HFFc6 (cell line): ENCODE measurements around the gene GRID1. TPM values are rescaled to one million over a fixed set of nuclear protein-coding genes. Genes with fewer than 3 reads are reported as not detected.

Experiments
- DNase-seq: peaks from one replicate; pipeline ENCODE4 v3.0.0-alpha.2; 2018
- H3K27ac Mint-ChIP-seq: 2 replicates; pipeline ENCODE4 v1.8.0; 2020; ENCODE audit warnings: mild to moderate bottlenecking, mixed read lengths
- H3K27me3 Mint-ChIP-seq: 2 replicates; pipeline ENCODE4 v1.8.0; 2021; ENCODE audit warnings: mild to moderate bottlenecking, moderate library complexity, mixed read lengths; ENCODE audit not compliant: insufficient read depth
- H3K36me3 Mint-ChIP-seq: 2 replicates; pipeline ENCODE4 v1.8.0; 2021; ENCODE audit warnings: low read depth, mixed read lengths
- H3K4me1 Mint-ChIP-seq: 2 replicates; pipeline ENCODE4 v1.8.0; 2020; ENCODE audit warnings: low read depth, mixed read lengths
- H3K4me3 Mint-ChIP-seq: 2 replicates; pipeline ENCODE4 v1.8.0; 2020; ENCODE audit warnings: mild to moderate bottlenecking, moderate library complexity, mixed read lengths
- H3K9me3 Mint-ChIP-seq: 2 replicates; pipeline ENCODE4 v1.8.0; 2020; ENCODE audit warnings: mild to moderate bottlenecking, mixed read lengths
- total RNA-seq, 6 experiments: library from RNA; stranded (reverse); fragmentation: NEBNext Ultra II Directional; extraction: Animal tissue kit (Norgen Biotek cat#: 25700); gene quantifications; 2 replicates in 1 of 6; 3 replicates in 5 of 6; pipeline ENCODE4 v1.2.3, GENCODE V29; 2021
- TF ChIP-seq, protein P1 (sequence below): fragments of 200-600 bp; sonication (generic); IDR thresholded peaks from 2 replicates; pipeline ENCODE4 v1.5.0; 2021; ENCODE audit warnings: antibody characterized with exemption, mild to moderate bottlenecking

The GRID1 gene
- total RNA-seq, 6 experiments from 2014 or later, result not detected

DNA sequence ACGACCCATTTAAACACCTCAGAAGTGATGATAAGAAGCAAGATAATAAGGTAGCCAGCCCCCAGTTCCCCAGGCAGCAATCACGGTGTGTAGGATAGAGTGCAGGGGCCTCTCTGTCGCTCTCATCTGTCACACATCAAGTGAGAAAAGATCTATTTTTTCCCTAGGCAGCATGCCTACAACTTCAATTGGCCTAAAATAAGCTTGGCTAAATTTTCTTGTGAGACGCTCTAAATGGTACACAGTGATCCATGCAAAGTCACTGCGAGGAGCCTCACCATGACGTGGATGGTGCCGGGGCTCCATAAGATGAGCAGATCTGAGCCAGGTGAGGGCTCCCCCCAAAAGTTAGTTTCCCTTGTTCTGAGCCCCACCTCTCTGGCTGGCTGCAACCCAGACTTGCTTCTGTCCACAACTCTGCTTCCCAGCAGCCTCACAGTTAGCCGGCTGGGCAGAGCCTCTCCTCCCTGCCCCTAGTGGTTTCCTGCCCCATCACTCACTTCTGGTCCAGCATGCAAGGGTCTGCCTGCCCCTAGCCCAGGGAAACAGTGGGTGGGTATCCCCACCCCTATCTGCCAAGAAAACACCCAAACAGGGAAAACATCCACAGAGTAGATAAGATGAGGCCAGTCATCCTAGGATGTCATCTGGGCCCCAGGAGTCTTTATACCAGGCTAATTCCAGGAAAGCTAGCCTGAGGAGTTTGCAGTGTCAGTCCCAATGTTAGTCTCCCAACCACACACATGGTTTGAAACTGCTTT is 342.1 kb downstream of the GRID1 start:
- Mint-ChIP-seq H3K27me3 (no peaks in the 10 kb centered on the region), H3K4me1 (no peaks in the 10 kb centered on the region), H3K4me3 (no peak overlapping the region), H3K36me3 (peaks cover 11% of the 10 kb centered on the region), H3K9me3 (peaks cover 60% of the 10 kb centered on the region), H3K27ac (no peak overlapping the region)
- no peak for DNase-seq
- TF ChIP-seq, protein P1, sequence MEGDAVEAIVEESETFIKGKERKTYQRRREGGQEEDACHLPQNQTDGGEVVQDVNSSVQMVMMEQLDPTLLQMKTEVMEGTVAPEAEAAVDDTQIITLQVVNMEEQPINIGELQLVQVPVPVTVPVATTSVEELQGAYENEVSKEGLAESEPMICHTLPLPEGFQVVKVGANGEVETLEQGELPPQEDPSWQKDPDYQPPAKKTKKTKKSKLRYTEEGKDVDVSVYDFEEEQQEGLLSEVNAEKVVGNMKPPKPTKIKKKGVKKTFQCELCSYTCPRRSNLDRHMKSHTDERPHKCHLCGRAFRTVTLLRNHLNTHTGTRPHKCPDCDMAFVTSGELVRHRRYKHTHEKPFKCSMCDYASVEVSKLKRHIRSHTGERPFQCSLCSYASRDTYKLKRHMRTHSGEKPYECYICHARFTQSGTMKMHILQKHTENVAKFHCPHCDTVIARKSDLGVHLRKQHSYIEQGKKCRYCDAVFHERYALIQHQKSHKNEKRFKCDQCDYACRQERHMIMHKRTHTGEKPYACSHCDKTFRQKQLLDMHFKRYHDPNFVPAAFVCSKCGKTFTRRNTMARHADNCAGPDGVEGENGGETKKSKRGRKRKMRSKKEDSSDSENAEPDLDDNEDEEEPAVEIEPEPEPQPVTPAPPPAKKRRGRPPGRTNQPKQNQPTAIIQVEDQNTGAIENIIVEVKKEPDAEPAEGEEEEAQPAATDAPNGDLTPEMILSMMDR, result no peak

DNA sequence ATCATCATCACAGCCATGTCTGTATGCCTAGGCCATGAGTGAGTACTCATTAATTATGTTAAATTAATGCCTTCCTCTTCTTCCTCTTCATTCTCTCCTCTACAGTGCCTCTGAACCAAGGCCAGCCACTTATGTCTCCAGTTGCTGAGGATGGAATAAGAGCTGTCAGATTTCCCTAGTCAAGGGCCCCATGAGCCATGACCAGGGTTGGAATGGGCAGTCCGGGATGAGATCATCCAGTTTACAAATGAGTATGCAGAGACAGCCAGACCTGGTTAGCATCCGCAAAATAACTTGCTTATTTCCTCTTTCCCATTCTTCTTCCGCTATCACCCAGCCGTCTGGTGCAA is 342.7 kb downstream of the GRID1 start:
- no peak overlapping the region for H3K27ac Mint-ChIP-seq
- peaks cover 11% of the 10 kb centered on the region for H3K36me3 Mint-ChIP-seq
- H3K4me1 Mint-ChIP-seq, result no peaks in the 10 kb centered on the region
- no peaks in the 10 kb centered on the region for H3K27me3 Mint-ChIP-seq
- no peak overlapping the region for H3K4me3 Mint-ChIP-seq
- peaks cover 61% of the 10 kb centered on the region for H3K9me3 Mint-ChIP-seq
- TF ChIP-seq, protein P1, result no peak
- DNase-seq, result no peak

DNA sequence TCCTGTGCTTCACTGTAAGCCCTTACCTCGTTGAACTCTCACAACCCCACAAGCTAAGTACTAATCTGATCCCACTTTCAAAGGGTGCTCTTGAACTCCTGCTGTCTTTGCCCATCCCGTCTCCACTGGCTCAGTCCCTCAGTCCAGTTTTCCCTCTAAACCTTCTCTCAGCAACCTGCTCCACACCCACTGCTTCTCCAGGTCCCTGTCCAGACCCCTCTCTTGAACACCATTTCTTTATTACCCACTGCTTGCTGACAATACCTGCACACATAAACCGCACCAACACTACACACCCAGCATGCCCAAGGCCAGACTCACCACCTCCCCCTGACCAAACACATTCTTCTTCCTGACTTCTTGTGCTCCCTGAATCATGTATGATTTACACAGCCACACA is 343.3 kb downstream of the GRID1 start:
- H3K4me3 Mint-ChIP-seq, result no peak overlapping the region
- H3K4me1 Mint-ChIP-seq, result no peaks in the 10 kb centered on the region
- no peak for DNase-seq
- peaks cover 63% of the 10 kb centered on the region for H3K9me3 Mint-ChIP-seq
- peaks cover 11% of the 10 kb centered on the region for H3K36me3 Mint-ChIP-seq
- TF ChIP-seq, protein P1, result no peak
- H3K27ac Mint-ChIP-seq, result no peak overlapping the region
- no peaks in the 10 kb centered on the region for H3K27me3 Mint-ChIP-seq

DNA sequence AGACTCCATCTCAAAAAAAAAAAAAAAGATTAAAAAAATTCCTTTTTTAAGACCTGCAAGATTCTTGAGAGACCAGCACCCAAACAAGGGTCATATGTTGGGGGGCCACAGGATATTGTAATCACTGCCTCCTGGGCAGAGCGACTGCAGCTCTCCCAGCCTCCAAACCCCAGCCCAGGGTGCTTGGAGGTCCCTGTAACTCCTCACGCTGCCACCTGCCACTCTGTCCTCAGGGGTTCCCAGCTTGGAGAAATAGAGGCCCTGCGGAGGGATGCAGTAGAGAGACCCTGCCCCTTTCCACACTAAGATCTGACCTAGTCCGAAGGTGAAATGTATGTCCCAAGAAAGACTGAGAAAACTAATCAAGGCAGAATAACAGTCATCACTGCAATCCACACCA is 343.7 kb downstream of the GRID1 start:
- H3K27me3 Mint-ChIP-seq, result no peaks in the 10 kb centered on the region
- H3K4me1 Mint-ChIP-seq, result no peaks in the 10 kb centered on the region
- TF ChIP-seq, protein P1, result no peak
- H3K27ac Mint-ChIP-seq, result no peak overlapping the region
- DNase-seq, result no peak
- peaks cover 11% of the 10 kb centered on the region for H3K36me3 Mint-ChIP-seq
- H3K9me3 Mint-ChIP-seq, result peaks cover 65% of the 10 kb centered on the region
- no peak overlapping the region for H3K4me3 Mint-ChIP-seq

DNA sequence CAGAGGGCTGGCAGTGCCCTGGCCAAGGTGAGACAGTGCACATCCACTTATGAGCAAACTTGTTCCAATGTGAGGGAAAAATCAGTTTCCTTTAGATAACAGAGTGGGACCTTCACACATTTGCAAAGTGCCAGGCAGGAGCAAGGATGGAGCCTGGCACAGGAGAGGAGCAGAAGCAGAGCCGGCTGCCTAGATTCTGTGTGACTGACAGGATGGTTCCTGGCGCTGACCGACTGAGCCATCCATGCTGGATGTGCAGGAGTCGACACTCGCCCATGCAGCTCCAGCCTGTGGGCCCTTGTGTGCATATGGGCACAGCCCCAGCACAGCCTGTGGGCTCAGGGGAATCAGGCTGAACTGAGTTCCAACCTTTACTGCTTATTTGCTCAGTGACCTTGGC is 346.5 kb downstream of the GRID1 start:
- Mint-ChIP-seq H3K9me3 (peaks cover 70% of the 10 kb centered on the region), H3K27me3 (no peaks in the 10 kb centered on the region)

More for the DNA sequence above, 346.5 kb downstream of the GRID1 start:
- TF ChIP-seq, protein P1, result no peak
- Mint-ChIP-seq H3K27ac (no peak overlapping the region), H3K4me3 (no peak overlapping the region), H3K36me3 (peaks cover 11% of the 10 kb centered on the region), H3K4me1 (no peaks in the 10 kb centered on the region)
- no peak for DNase-seq
